DMS153 treated with DMSO at 0.1 percent for 48 hours (cell line): Measurements from ENCODE around the gene HRC.
"Not testable (repeated sequence)": the region's sequence is repeated elsewhere in the genome, so short reads cannot be mapped to it uniquely, and the experiment has no call there.

Experiments used
- DNase-seq: peaks from one replicate; lab custom pipeline; 2025; ENCODE audit not compliant: unreplicated experiment; lab: John Stamatoyannopoulos, UW

HRC gene

DNA sequence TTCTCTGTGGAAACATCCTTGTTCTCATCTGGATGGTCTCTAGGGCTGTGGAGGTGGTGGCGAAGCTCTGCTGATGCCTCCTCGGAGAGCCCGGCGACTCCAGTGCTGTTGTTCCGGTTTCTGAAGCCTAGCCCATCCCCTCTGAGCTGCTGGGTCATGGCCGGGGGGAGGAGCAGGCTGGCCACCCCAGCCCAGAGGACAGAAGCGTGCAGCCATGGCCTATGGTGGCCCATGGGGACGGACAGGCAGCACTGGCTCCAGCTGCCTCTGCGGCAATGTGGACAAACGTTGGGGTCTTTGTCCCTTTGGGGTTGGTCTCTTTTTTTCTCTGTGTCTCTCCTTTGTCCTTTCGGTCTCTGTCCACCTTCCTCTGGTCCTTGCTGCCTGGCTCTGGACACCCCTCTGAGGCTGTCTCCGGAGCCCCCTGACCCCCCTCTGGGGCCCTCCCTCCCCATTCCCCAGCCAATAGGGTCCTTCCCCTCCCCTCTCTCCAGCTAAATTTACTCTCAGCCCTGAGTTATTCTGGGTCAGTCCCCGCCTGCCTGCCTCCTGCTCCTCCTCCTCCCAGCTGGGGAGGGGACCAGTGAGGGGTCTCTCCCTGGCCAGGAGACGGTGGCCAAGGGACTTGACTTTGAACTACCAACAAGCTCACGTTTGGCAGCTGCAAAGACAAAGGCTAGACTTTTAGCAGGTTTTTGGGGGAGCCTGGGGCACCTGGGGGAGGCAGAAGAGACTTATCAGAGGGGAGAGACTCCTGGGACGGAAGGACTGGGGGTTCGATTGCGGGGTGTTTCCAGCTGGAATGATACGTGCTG is at the start of gene HRC:
TSS of gene HRC (minus strand) at position 392 of the 815 bp plus-strand sequence. CDS start at position 233, 159 bp downstream.
- DNase-seq: no peak

DNA sequence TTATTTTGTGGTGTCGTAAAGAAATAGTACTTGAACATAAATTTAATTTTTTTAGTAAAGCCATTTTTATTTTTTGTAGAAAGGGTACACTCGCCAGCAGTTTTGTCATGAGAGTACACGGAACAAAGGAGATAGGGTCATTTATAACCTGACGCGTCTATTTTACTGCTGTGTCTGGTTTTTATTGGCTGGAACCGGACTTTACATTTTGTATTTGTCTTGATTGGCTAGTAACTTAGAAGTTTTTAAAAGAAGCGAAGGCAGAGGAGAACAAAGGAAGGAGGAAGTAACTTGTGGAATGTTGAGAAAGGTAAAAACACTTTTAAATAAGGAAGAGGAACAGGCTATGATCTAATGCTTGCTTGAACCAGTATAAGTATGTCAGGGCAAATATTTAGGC is 45.8 kb upstream of the HRC start:
- no peak for DNase-seq

DNA sequence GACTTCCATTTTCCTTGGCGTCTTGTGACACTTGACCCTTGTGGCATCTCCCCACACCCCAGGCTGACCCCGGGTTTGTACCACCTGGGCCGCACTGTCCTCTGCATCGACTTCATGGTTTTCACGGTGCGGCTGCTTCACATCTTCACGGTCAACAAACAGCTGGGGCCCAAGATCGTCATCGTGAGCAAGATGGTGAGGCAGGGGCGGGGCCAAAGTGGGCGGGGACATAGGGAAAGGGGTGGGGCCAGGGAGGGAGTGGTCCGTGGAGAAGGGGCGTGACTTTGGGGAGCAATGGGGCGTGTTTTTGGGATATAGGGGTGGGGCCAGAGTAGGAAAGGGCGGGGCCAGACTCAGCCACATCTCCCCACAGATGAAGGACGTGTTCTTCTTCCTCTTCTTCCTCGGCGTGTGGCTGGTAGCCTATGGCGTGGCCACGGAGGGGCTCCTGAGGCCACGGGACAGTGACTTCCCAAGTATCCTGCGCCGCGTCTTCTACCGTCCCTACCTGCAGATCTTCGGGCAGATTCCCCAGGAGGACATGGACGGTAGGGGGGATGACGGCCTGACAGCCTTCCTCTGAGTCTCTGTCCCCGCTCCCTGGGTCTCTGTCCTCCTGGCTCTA is 45.2 kb upstream of the HRC start:
- DNase-seq: no peak

GRCh38 chr19:49196527-49197240 is 41.5 kb upstream of the HRC start:
- peak; percentile 30 for DNase-seq

DNA sequence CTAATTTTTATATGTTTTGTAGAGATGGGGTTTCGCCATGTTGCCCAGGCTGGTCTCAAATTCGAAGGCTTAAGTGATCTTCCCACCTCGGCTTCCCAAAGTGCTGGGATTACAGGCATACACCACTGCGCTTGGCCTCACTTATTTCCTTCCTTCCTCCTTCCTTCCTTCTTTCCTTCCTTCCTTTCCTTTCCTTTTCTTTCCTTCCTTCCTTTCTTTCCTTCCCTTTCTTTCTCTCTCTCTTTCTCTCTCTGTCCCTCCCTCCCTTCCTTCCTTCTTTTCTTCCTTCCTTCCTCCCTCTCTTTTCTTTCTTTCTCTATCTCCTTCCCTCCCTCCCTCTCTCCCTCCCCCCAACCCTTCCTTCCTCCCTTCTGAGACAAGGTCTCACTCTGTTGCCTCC is 39.2 kb upstream of the HRC start:
- DNase-seq: no peak

DNA sequence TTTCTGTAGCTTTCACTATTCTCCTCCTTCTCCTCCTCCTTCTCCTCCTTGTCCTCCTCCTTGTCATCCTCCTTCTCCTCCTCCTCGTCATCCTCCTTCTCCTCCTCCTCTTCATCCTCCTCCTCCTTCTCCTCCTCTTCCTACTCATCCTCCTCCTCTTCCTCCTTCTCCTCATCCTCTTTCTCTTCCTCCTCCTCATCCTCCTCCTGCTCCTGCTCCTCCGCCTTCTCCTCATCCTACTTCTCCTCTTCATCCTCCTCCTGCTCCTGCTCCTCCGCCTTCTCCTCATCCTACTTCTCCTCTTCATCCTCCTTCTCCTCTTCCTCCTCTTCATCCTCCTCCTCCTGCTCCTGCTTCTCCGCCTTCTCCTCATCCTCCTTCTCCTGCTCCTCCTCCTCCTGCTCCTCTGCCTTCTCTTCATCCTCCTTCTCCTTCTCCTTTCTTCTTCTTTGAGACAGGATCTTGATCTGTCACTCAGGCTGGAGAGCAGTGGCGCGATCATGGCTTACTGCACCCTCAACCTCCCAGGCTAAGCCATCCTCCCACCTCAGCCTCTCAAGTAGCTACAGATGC is 38.7 kb upstream of the HRC start:
- no peak for DNase-seq

DNA sequence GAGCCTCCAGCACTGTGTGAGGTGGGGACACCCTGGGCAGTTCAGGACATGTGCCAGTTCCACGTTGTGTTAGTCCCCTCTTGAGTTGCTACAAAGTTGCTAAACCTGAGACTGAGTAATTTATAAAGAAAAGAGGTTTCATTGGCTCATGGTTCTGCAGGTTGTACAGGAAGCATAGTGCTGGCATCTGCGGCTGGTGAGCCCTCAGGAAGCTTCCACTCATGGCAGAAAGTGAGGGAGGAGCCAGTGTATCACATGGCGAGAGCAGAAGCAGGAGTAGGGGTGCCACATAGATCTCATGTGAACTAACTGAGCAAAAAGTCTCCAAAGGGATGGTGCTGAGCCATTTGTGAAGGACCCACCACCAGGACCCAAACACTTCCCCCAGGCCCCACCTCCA is 35.6 kb upstream of the HRC start:
- no peak for DNase-seq

GRCh38 chr19:49189259-49189658 is 34.1 kb upstream of the HRC start:
- no peak for DNase-seq

- DNase-seq: no peak
These were observed 33.5 kb upstream of the HRC start for GRCh38 chr19:49188626-49189200.

DNA sequence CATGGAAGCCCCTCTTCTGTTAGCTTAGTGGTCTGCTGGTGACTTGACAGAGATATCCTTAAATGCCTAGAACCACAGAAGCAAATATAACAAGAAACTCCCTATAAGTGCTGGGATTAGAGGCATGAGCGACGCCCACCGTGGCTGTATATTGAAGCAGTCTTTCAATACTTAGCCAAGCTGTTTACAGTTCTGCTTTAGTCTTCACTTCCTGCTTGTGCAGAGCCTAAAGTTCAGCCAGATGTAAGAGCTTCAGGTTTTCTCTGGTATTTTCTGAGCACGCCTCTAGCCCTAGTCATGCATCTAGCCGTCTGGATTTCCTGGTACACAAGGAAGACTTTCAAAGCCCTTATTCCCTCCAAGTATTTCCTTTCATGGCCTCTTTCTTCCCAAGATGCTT is 30.9 kb upstream of the HRC start:
- no peak for DNase-seq

DNA sequence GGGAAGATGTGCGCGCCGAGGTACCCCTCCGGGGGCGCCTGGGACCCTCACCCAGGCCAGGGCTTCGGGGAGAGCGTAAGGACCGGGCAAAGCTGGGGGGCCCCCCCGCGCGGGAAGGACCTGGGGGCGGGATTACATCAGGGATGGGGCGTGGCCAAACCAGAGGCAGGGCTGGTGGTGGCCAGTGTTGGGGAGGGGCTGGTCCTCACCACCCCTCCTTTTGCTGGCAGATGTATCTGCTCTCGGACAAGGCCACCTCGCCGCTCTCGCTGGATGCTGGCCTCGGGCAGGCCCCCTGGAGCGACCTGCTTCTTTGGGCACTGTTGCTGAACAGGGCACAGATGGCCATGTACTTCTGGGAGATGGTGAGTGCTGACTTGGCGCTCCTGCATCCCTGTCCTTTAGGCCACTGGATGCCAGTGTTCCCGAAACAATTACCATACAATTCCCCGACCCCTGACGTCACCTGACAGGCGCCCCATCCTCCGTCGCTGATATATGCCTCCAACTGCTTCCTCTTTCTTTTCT is 27.7 kb upstream of the HRC start:
- no peak for DNase-seq

DNA sequence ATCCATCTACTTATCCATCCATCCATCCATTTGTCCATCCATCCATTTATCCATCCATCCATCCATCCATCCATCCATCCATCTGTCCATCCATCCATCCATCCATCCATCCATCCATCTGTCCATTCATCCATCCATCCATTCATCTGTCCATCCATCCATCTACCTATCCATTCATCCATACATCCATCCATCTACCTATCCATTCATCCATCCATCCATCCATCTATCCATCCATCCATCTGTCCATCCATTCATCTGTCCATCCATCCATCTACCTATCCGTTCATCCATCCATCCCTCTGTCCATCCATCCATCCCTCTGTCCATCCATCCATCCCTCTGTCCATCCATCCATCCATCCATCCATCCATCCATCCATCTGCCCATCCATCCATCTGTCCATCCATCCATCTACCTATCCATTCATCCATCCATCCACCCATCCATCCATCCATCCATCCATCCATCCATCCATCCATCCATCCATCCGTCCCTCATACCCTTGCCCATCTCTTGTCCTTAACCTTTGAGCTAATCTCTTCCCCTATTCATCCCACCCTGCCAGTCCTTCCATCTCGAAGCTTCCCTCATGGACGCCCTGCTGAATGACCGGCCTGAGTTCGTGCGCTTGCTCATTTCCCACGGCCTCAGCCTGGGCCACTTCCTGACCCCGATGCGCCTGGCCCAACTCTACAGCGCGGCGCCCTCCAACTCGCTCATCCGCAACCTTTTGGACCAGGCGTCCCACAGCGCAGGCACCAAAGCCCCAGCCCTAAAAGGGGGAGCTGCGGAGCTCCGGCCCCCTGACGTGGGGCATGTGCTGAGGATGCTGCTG is 27.0 kb upstream of the HRC start:
- not testable (repeated sequence) for DNase-seq

DNA sequence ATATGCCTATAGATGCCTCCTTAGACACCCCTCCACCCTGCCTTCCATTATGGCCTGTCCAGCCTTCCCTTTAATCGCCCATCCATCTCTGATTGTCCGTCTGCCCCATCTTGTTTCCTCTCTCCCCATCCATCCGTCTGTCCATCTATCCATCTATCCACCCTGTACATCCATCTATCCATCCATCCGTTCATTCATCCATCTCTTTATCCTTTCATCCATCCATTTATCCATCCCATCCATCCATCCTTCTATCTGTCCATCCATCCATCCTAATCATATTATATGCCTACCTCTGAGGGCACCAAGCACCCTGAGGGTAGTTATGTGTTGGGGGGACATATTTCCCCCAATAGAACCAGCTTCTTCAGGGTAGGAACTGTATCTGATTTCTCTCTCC is 25.5 kb upstream of the HRC start:
- DNase-seq: no peak

DNA sequence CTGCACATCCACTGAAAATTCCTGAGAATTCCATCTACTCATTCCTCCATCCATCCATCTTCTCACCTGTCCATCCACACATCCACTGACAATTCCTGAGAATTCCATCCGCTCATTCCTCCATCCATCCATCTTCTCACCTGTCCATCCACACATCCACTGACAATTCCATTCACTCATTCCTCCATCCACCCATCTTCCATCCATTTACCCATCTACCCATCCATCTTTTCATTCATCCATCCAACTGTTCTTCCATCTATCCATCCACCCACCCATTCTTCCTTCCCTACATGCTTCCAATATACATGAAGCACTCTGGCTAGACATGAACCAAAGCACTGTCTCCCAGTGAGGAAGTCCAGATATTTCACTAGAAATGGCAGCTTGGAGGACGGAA is 18.0 kb upstream of the HRC start:
- no peak for DNase-seq

GRCh38 chr19:49168421-49168820 is 13.2 kb upstream of the HRC start:
- DNase-seq: no peak

DNA sequence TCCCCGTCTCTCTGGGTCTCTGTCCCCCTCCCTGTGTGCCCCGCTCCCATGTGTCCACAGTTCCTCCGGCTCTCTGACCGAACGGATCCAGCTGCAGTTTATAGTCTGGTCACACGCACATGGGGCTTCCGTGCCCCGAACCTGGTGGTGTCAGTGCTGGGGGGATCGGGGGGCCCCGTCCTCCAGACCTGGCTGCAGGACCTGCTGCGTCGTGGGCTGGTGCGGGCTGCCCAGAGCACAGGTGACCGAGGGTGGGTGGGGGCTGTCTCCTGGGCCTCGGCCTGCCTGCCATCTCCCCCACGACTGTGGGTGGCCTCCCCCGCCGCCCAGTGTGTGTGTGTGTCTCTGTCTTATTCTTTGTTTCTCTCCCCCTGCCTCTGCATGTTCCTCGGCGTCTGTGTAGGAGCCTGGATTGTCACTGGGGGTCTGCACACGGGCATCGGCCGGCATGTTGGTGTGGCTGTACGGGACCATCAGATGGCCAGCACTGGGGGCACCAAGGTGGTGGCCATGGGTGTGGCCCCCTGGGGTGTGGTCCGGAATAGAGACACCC is 12.7 kb upstream of the HRC start:
- DNase-seq: no peak

GRCh38 chr19:49165865-49166301 is 10.7 kb upstream of the HRC start:
- DNase-seq: no peak

DNA sequence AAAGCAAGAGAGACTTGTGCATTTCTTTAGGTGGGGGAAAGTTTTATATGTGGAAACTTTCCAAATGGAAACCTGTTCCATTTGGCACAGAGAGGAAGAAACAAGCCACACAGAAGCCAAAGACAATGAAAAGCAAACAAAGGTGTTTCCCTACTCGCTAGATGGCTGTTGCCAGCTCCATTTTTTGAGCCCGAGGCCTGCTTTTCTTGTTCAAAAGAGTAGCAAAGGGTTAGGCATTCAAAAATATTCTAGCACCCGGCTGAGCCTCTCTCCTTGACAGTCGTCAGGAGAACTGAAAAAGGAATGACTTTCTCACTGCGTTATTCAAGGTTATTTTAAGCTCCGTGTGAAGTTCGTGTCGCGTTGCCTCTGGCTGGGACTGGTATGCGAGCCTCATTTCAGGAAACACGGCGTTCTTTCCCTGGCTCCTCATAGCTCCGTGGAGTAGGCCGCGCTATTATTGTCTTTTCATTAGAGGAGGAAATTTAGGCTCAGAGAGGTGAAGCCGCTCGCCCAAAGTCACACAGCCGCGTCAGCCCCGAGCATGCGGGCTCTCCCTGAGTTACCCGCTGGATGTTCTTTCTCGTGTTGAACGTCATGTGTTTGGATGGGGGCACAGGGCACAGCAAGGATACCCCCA is 10.0 kb upstream of the HRC start:
- DNase-seq: peak; percentile 40

DNA sequence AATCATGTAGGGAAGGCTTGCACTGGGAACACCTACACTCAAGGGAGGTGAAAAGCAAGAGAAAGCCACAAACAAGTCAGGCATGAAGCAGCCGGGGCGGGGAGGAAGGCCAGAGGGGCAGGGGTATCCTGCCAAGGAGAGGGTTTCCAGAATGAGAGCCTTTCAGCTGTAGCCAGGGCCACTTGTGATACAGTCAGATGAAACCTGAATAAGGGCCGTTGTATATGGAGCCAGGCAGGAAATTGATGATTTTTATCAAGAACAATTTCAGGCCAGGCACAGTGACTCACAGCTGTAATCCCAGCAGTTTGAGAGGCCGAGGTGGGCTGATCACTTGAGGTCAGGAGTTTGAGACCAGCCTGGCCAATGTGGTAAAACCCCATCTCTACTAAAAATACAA is 6.8 kb upstream of the HRC start:
- no peak for DNase-seq
